ENCODE results near the gene KIAA1755.

- TF ChIP-seq SUZ12 (IDR thresholded peaks at IDR 0.05; ENCODE audit: extremely low read depth, insufficient read depth, insufficient read length) (no peak), YY1 (IDR thresholded peaks at IDR 0.05; ENCODE audit: insufficient read depth, insufficient read length) (no peak)
Measured at GRCh38 chr20:38296433-38296832, 35.9 kb upstream of the KIAA1755 start.

Measured in NT2/D1 (cell line).